ENCODE results near the gene MUSK. TPM values are rescaled to one million over a fixed set of nuclear protein-coding genes. Genes with fewer than 3 reads are reported as not detected.
"Not testable (repeated sequence)": the region's sequence is repeated elsewhere in the genome, so short reads cannot be mapped to it uniquely, and the experiment has no call there.

Gene MUSK
- total RNA-seq, 5 donors from 2014 or later (not counting 1 experiment from before 2014, with no cell fraction given) = not detected

- Mint-ChIP-seq H3K4me3 (no peak overlapping the region), H3K4me1 (no peaks in the 10 kb centered on the region), H3K27me3 (peaks cover 0 to 2% of the 10 kb centered on the region in 2 donors), H3K27ac (no peak overlapping the region), H3K36me3 (no peaks in the 10 kb centered on the region), H3K9me3 (peaks cover 0 to 4% (median 0%) of the 10 kb centered on the region in 3 donors)
- ChIA-PET POLR2A (no interaction called here), CTCF (no interaction called here)
- no peak for ATAC-seq (replicated peaks in 1 of 4)
- Histone ChIP-seq H3K9me3 (no peaks in the 10 kb centered on the region), H3K4me1 (ENCODE audit: control insufficient read depth in 1 of 2, extremely low read depth in 1 of 2, insufficient read depth in 2 of 2, low read length in 2 of 2) (no peaks in the 10 kb centered on the region), H3K27ac (ENCODE audit: low read length) (no peak overlapping the region), H3K27me3 (replicated peaks in 1 of 2; ENCODE audit: control insufficient read depth in 2 of 2, extremely low read depth in 1 of 2, insufficient read depth in 2 of 2, low read length in 1 of 2) (no peaks in the 10 kb centered on the region), H3K36me3 (ENCODE audit: control insufficient read depth in 2 of 2, extremely low read depth in 1 of 2, insufficient read depth in 1 of 2, low read length in 1 of 2) (no peaks in the 10 kb centered on the region), H3K4me3 (ENCODE audit: control insufficient read depth in 1 of 2, extremely low read depth in 1 of 2, low read length in 1 of 2) (no peak overlapping the region)
- no peak for DNase-seq
- WGBS (ENCODE audit: insufficient coverage) = no CpG with 5 or more reads among the region's 1 CpG
Observed at GRCh38 chr9:110810262-110810976, 141.8 kb downstream of the MUSK start.

GRCh38 chr9:110812886-110813285, 144.3 kb downstream of the MUSK start:
- Mint-ChIP-seq H3K36me3 (no peaks in the 10 kb centered on the region), H3K4me3 (no peak overlapping the region), H3K9me3 (peaks cover 0 to 4% (median 0%) of the 10 kb centered on the region in 3 donors), H3K27ac (no peak overlapping the region), H3K4me1 (no peaks in the 10 kb centered on the region), H3K27me3 (peaks cover 0 to 2% of the 10 kb centered on the region in 2 donors)
- no peaks in the 10 kb centered on the region for H3K36me3 ChIP-seq (ENCODE audit: control insufficient read depth in 2 of 2, extremely low read depth in 1 of 2, insufficient read depth in 1 of 2, low read length in 1 of 2)
- H3K4me3 ChIP-seq (ENCODE audit: control insufficient read depth in 1 of 2, extremely low read depth in 1 of 2, low read length in 1 of 2) = no peak overlapping the region
- no CpG with 5 or more reads among the region's 3 CpGs for WGBS (ENCODE audit: insufficient coverage)
- no peaks in the 10 kb centered on the region for H3K27me3 ChIP-seq (replicated peaks in 1 of 2; ENCODE audit: control insufficient read depth in 2 of 2, extremely low read depth in 1 of 2, insufficient read depth in 2 of 2, low read length in 1 of 2)
- no peak for DNase-seq
- no peak overlapping the region for H3K27ac ChIP-seq (ENCODE audit: low read length)
- H3K9me3 ChIP-seq = no peaks in the 10 kb centered on the region
- ChIA-PET POLR2A (no interaction called here), CTCF (no interaction called here)
- ATAC-seq (replicated peaks in 1 of 4) = no peak
- H3K4me1 ChIP-seq (ENCODE audit: control insufficient read depth in 1 of 2, extremely low read depth in 1 of 2, insufficient read depth in 2 of 2, low read length in 2 of 2) = no peaks in the 10 kb centered on the region

GRCh38 chr9:110814159-110814558, 145.6 kb downstream of the MUSK start:
- Mint-ChIP-seq H3K4me1 (no peaks in the 10 kb centered on the region), H3K36me3 (no peaks in the 10 kb centered on the region), H3K27ac (no peak overlapping the region), H3K27me3 (peaks cover 0 to 2% of the 10 kb centered on the region in 2 donors), H3K4me3 (no peak overlapping the region), H3K9me3 (peaks cover 0 to 4% (median 0%) of the 10 kb centered on the region in 3 donors)
- H3K9me3 ChIP-seq = no peaks in the 10 kb centered on the region
- H3K27ac ChIP-seq (ENCODE audit: low read length) = no peak overlapping the region
- POLR2A ChIA-PET = no interaction called here
- WGBS (ENCODE audit: insufficient coverage) = 80% methylated on average over 1 of the region's 2 CpGs
- ATAC-seq (replicated peaks in 1 of 4) (no peak), DNase-seq (no peak)
- CTCF ChIA-PET = no interaction called here
- H3K4me1 ChIP-seq (ENCODE audit: control insufficient read depth in 1 of 2, extremely low read depth in 1 of 2, insufficient read depth in 2 of 2, low read length in 2 of 2) = no peaks in the 10 kb centered on the region
- H3K4me3 ChIP-seq (ENCODE audit: control insufficient read depth in 1 of 2, extremely low read depth in 1 of 2, low read length in 1 of 2) = no peak overlapping the region
- no peaks in the 10 kb centered on the region for H3K36me3 ChIP-seq (ENCODE audit: control insufficient read depth in 2 of 2, extremely low read depth in 1 of 2, insufficient read depth in 1 of 2, low read length in 1 of 2)
- H3K27me3 ChIP-seq (replicated peaks in 1 of 2; ENCODE audit: control insufficient read depth in 2 of 2, extremely low read depth in 1 of 2, insufficient read depth in 2 of 2, low read length in 1 of 2) = no peaks in the 10 kb centered on the region

DNA sequence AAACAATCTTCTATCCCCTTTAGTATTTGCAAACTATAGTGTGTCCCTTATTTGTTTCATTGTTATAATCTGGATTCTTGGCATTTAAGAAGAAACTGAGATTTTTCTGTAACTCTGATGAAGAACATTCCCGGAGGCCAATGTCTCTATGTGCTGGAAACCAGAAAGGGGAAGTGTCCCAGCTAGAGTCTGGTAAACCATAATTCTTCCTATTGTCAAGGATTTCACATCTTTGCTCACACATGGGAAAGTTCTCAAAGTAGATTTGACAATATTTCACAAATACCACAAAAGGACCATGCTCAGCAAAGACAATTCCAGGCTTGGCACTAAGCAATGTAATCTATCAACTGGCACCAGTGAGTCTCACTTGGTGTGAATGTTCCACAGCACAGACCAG, 146.8 kb downstream of the MUSK start:
- Mint-ChIP-seq H3K27me3 (peaks cover 0 to 2% of the 10 kb centered on the region in 2 donors), H3K4me3 (no peak overlapping the region), H3K9me3 (peaks cover 0 to 4% (median 0%) of the 10 kb centered on the region in 3 donors), H3K36me3 (no peaks in the 10 kb centered on the region), H3K4me1 (no peaks in the 10 kb centered on the region), H3K27ac (no peak overlapping the region)
- no peaks in the 10 kb centered on the region for H3K9me3 ChIP-seq
- H3K36me3 ChIP-seq (ENCODE audit: control insufficient read depth in 2 of 2, extremely low read depth in 1 of 2, insufficient read depth in 1 of 2, low read length in 1 of 2) = no peaks in the 10 kb centered on the region
- H3K4me3 ChIP-seq (ENCODE audit: control insufficient read depth in 1 of 2, extremely low read depth in 1 of 2, low read length in 1 of 2) = no peak overlapping the region
- no peak for ATAC-seq (replicated peaks in 1 of 4)
- WGBS (ENCODE audit: insufficient coverage) = no CpG with 5 or more reads among the region's 1 CpG
- ChIA-PET CTCF (no interaction called here), POLR2A (no interaction called here)
- DNase-seq = no peak
- H3K27ac ChIP-seq (ENCODE audit: low read length) = no peak overlapping the region
- no peaks in the 10 kb centered on the region for H3K4me1 ChIP-seq (ENCODE audit: control insufficient read depth in 1 of 2, extremely low read depth in 1 of 2, insufficient read depth in 2 of 2, low read length in 2 of 2)
- H3K27me3 ChIP-seq (replicated peaks in 1 of 2; ENCODE audit: control insufficient read depth in 2 of 2, extremely low read depth in 1 of 2, insufficient read depth in 2 of 2, low read length in 1 of 2) = no peaks in the 10 kb centered on the region

DNA sequence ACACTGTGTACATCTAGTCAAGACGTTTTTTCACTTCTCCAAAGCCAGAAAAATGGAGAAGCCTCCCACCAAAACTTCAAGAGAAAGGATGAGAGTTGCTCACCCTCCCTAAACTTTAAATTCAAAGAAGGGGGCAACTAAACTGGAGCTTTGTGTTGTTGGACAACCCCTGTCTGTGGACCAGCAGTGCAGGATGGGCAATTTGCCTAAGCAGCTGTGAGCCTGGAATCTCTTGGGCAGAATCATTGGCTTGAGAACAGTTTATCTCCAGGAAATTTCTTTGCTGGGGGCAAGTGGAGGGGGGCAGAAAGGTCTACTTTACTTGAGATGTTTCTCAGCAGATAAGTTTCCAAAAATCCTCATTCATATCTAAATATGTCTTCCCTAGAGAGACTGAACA, 151.8 kb downstream of the MUSK start:
- ATAC-seq (replicated peaks in 1 of 4) (no peak), DNase-seq (no peak)
- H3K4me1 ChIP-seq (ENCODE audit: control insufficient read depth in 1 of 2, extremely low read depth in 1 of 2, insufficient read depth in 2 of 2, low read length in 2 of 2) = no peaks in the 10 kb centered on the region
- H3K27me3 ChIP-seq (replicated peaks in 1 of 2; ENCODE audit: control insufficient read depth in 2 of 2, extremely low read depth in 1 of 2, insufficient read depth in 2 of 2, low read length in 1 of 2) = no peaks in the 10 kb centered on the region
- no peaks in the 10 kb centered on the region for H3K9me3 ChIP-seq
- Mint-ChIP-seq H3K9me3 (peaks cover 0 to 13% (median 6%) of the 10 kb centered on the region in 3 donors), H3K27me3 (no peaks in the 10 kb centered on the region), H3K36me3 (no peaks in the 10 kb centered on the region), H3K4me1 (no peaks in the 10 kb centered on the region), H3K27ac (no peak overlapping the region), H3K4me3 (no peak overlapping the region)
- no peak overlapping the region for H3K4me3 ChIP-seq (ENCODE audit: control insufficient read depth in 1 of 2, extremely low read depth in 1 of 2, low read length in 1 of 2)
- no peaks in the 10 kb centered on the region for H3K36me3 ChIP-seq (ENCODE audit: control insufficient read depth in 2 of 2, extremely low read depth in 1 of 2, insufficient read depth in 1 of 2, low read length in 1 of 2)
- ChIA-PET POLR2A (no interaction called here), CTCF (interaction anchor here in 1 of 2 donors (0.6 kb wide), 1 partner anchor 367 kb away, joined by 6 read pairs; no protein-coding TSS in a partner anchor)
- H3K27ac ChIP-seq (ENCODE audit: low read length) = no peak overlapping the region
- no CpG with 5 or more reads among the region's 1 CpG for whole genome bisulfite sequencing (ENCODE audit: insufficient coverage)

DNA sequence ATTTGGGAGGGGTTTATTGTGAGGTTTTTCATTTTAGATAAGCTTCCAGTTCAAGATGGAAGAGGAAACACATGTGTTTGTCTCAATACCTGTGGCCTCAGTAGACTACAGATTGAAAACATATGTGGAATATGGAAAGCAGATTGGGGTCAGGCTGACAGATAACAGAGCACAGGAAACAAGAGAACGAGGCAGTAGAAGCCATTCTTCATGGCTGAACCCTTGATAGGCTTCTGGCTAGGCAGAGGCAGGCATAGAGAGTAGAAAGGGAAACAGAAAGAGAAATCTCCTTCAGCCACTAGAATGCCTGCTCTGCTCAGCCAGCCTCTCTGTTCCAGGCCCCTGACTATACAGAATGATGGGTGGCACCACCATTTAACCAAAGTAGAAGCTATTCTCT, 152.5 kb downstream of the MUSK start:
- no peak overlapping the region for H3K4me3 ChIP-seq (ENCODE audit: control insufficient read depth in 1 of 2, extremely low read depth in 1 of 2, low read length in 1 of 2)
- no peaks in the 10 kb centered on the region for H3K4me1 ChIP-seq (ENCODE audit: control insufficient read depth in 1 of 2, extremely low read depth in 1 of 2, insufficient read depth in 2 of 2, low read length in 2 of 2)
- no peaks in the 10 kb centered on the region for H3K36me3 Mint-ChIP-seq
- ChIA-PET POLR2A (no interaction called here), CTCF (no interaction called here)
- H3K4me1 Mint-ChIP-seq = no peaks in the 10 kb centered on the region
- H3K4me3 Mint-ChIP-seq = no peak overlapping the region
- no peak for DNase-seq
- H3K27ac Mint-ChIP-seq = no peak overlapping the region
- 0% methylated on average over 1 of the region's 1 CpG for WGBS (ENCODE audit: insufficient coverage)
- H3K27me3 Mint-ChIP-seq = no peaks in the 10 kb centered on the region
- H3K9me3 Mint-ChIP-seq = peaks cover 0 to 16% (median 6%) of the 10 kb centered on the region in 3 donors
- H3K27ac ChIP-seq (ENCODE audit: low read length) = no peak overlapping the region
- no peaks in the 10 kb centered on the region for H3K36me3 ChIP-seq (ENCODE audit: control insufficient read depth in 2 of 2, extremely low read depth in 1 of 2, insufficient read depth in 1 of 2, low read length in 1 of 2)
- H3K27me3 ChIP-seq (replicated peaks in 1 of 2; ENCODE audit: control insufficient read depth in 2 of 2, extremely low read depth in 1 of 2, insufficient read depth in 2 of 2, low read length in 1 of 2) = no peaks in the 10 kb centered on the region
- no peak for ATAC-seq (replicated peaks in 1 of 4)
- H3K9me3 ChIP-seq = no peaks in the 10 kb centered on the region

DNA sequence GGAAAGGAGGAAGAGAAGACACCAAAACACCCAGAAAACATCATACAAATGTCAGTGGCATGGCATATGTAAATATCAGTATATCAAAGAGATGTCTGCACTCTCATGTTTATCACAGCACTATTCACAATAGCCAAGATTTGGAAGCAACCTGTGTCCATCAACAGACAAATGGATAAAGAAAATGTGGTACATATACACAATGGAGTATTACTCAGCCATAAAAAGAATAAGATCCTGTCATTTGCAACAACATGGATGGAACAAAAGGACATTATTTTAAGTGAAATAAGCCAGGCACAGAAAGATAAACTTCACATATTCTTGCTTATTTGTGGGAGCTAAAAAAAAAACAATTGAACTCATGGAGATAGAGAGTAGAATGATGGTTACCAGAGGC, 156.5 kb downstream of the MUSK start:
- POLR2A ChIA-PET; CTCF ChIA-PET; H3K9me3 ChIP-seq; H3K27me3 Mint-ChIP-seq; H3K4me3 ChIP-seq (ENCODE audit: control insufficient read depth in 1 of 2, extremely low read depth in 1 of 2, low read length in 1 of 2); H3K27ac Mint-ChIP-seq; DNase-seq; H3K4me3 Mint-ChIP-seq; H3K27ac ChIP-seq (ENCODE audit: low read length); H3K36me3 ChIP-seq (ENCODE audit: control insufficient read depth in 2 of 2, extremely low read depth in 1 of 2, insufficient read depth in 1 of 2, low read length in 1 of 2); H3K27me3 ChIP-seq (replicated peaks in 1 of 2; ENCODE audit: control insufficient read depth in 2 of 2, extremely low read depth in 1 of 2, insufficient read depth in 2 of 2, low read length in 1 of 2); ATAC-seq (replicated peaks in 1 of 4); H3K4me1 ChIP-seq (ENCODE audit: control insufficient read depth in 1 of 2, extremely low read depth in 1 of 2, insufficient read depth in 2 of 2, low read length in 2 of 2); H3K36me3 Mint-ChIP-seq; H3K4me1 Mint-ChIP-seq: not testable (repeated sequence)
- H3K9me3 Mint-ChIP-seq = peaks cover 0 to 16% (median 6%) of the 10 kb centered on the region in 3 donors
